A673 (cell line): ENCODE data around the gene CBR3. TPM values are rescaled to one million over a fixed set of nuclear protein-coding genes. Genes with fewer than 3 reads are reported as not detected.

Source experiments
- BruUV-seq: library from RNA; stranded (reverse); fragments of 400-500 nt; replicated peaks from 2 replicates; lab custom pipeline; 2021; lab: Mats Ljungman, UMichigan
- CTCF ChIA-PET: fragments of 300-600 bp; sonication (Branson Sonifier 250); formaldehyde crosslinking; loops from one replicate; lab custom pipeline; 2022; ENCODE audit warnings: antibody characterized with exemption; lab: Charles Lee
- POLR2A ChIA-PET: fragments of 300-600 bp; sonication (Branson Sonifier 250); formaldehyde crosslinking; loops from one replicate; lab custom pipeline; 2022; ENCODE audit warnings: antibody characterized with exemption; ENCODE audit not compliant: low non-redundant PET; lab: Charles Lee
- DNase-seq: peaks from one replicate; pipeline ENCODE4 v3.0.0-alpha.2; 2015; ENCODE audit warnings: low spot score
- H3K27ac ChIP-seq: fragments of 200-600 bp; sonication (generic); 2 replicates; pipeline ENCODE4 v1.5.1; 2016; ENCODE audit warnings: mixed run types, low read depth, mild to moderate bottlenecking, mixed read lengths, antibody characterized with exemption, low read length; ENCODE audit not compliant: poor library complexity, severe bottlenecking
- H3K27me3 ChIP-seq: fragments of 200-600 bp; sonication (generic); replicated peaks from 2 replicates; pipeline ENCODE4 v1.6.1; 2017; ENCODE audit warnings: mixed run types, low read depth, mild to moderate bottlenecking, mixed read lengths, antibody characterized with exemption, low read length; ENCODE audit not compliant: insufficient read depth, poor library complexity
- H3K36me3 ChIP-seq: fragments of 200-600 bp; sonication (generic); 2 replicates; pipeline ENCODE4 v1.6.1; 2016; ENCODE audit warnings: mixed run types, mild to moderate bottlenecking, mixed read lengths, antibody characterized with exemption, low read length; ENCODE audit not compliant: insufficient read depth, poor library complexity, severe bottlenecking
- H3K4me1 ChIP-seq: fragments of 200-600 bp; sonication (generic); 2 replicates; pipeline ENCODE4 v1.6.1; 2017; ENCODE audit warnings: mixed run types, mild to moderate bottlenecking, mixed read lengths, antibody characterized with exemption, low read length; ENCODE audit not compliant: insufficient read depth, poor library complexity, severe bottlenecking
- H3K4me3 ChIP-seq: fragments of 200-600 bp; sonication (generic); 2 replicates; pipeline ENCODE4 v1.5.1; 2016; ENCODE audit warnings: low read depth, mixed run types, mild to moderate bottlenecking, mixed read lengths, low read length; ENCODE audit not compliant: poor library complexity, severe bottlenecking
- H3K9me3 ChIP-seq: fragments of 200-600 bp; sonication (generic); 2 replicates; pipeline ENCODE4 v1.6.1; 2016; ENCODE audit warnings: mixed run types, low read depth, mild to moderate bottlenecking, mixed read lengths, antibody characterized with exemption, low read length; ENCODE audit not compliant: poor library complexity, severe bottlenecking
- CTCF ChIP-seq: fragments of 300-800, 200-600 bp; sonication (generic); conservative IDR thresholded peaks from 2 replicates; pipeline ENCODE4 v1.5.1; 2017; ENCODE audit warnings: low read depth, mild to moderate bottlenecking, antibody characterized with exemption, low read length, moderate library complexity, mixed read lengths
- EZH2 ChIP-seq: fragments of 200-600 bp; sonication (generic); IDR thresholded peaks from 2 replicates; pipeline ENCODE4 v1.6.1; 2017; ENCODE audit warnings: borderline replicate concordance, low read depth, mild to moderate bottlenecking, mixed read lengths, antibody characterized with exemption, low read length; ENCODE audit not compliant: poor library complexity, severe bottlenecking
- intact Hi-C: fragments of 100-400 bp; cut with micrococcal nuclease; formaldehyde crosslinking; loops from one replicate; pipeline ENCODE4 v1.10.0; 2022; ENCODE audit not compliant: unreplicated experiment
- total RNA-seq: library from RNA; stranded (reverse); gene quantifications from 2 replicates; pipeline ENCODE4 v1.2.3, GENCODE V29; 2021

The CBR3 gene
- total RNA-seq, 1 experiment from 2014 or later, result 12.3 TPM

DNA sequence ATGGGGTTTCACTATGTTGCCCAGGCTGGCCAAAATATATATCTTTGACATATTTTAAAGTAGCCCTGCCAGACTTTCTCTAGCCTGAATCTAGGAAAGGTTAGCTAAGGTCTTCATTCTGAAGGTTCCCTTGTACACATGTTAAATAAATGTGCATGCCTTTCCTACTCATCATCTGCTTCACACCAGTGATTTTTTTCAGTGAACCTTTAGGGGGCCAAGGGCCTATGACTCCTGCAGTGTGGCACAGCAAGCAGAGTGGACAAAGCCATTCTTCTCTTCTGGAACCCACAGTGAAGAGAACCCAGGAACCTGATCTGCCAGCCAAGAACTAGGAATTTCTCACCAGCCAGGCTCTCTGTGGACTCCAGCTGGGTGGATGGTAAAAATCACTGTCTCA lies 42.2 kb upstream of the CBR3 start:
- H3K27me3 ChIP-seq, result no peaks in the 10 kb centered on the region
- H3K36me3 ChIP-seq, result no peaks in the 10 kb centered on the region
- no peak overlapping the region for H3K4me3 ChIP-seq
- no TSS peak for BruUV-seq
- H3K9me3 ChIP-seq, result peaks cover 19% of the 10 kb centered on the region
- TF ChIP-seq CTCF (no peak), EZH2 (no peak)
- CTCF ChIA-PET, result no interaction called here
- H3K4me1 ChIP-seq, result peaks cover under 1% of the 10 kb centered on the region
- no peak for DNase-seq
- intact Hi-C loops, result no loop called here
- POLR2A ChIA-PET, result no interaction called here
- no peak overlapping the region for H3K27ac ChIP-seq

DNA sequence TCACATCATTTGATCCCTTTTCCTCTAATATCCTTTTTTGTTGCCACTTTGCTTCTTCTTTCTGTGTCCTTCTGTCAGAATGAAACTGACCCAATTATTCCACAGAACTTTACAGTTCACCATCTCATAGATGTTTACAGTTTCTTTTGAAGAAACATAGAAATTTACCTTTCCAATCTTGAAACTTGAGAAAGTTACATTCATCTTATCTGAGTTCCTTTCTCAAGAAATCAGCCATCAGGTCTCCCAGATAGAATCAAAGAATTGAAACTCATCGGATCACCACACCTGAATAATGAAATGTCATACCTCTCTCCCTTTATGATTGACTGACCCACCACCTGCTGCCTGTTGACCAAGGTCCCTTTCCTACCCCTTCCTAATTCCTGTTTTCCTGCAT lies 41.4 kb upstream of the CBR3 start:
- Histone ChIP-seq H3K4me1 (peaks cover 9% of the 10 kb centered on the region), H3K27me3 (no peaks in the 10 kb centered on the region), H3K4me3 (no peak overlapping the region), H3K9me3 (peaks cover 19% of the 10 kb centered on the region), H3K27ac (no peak overlapping the region), H3K36me3 (no peaks in the 10 kb centered on the region)
- no peak for TF ChIP-seq EZH2
- no peak for TF ChIP-seq CTCF
- POLR2A ChIA-PET, result no interaction called here
- CTCF ChIA-PET, result no interaction called here
- BruUV-seq, result no TSS peak
- intact Hi-C loops, result no loop called here
- DNase-seq, result no peak

DNA sequence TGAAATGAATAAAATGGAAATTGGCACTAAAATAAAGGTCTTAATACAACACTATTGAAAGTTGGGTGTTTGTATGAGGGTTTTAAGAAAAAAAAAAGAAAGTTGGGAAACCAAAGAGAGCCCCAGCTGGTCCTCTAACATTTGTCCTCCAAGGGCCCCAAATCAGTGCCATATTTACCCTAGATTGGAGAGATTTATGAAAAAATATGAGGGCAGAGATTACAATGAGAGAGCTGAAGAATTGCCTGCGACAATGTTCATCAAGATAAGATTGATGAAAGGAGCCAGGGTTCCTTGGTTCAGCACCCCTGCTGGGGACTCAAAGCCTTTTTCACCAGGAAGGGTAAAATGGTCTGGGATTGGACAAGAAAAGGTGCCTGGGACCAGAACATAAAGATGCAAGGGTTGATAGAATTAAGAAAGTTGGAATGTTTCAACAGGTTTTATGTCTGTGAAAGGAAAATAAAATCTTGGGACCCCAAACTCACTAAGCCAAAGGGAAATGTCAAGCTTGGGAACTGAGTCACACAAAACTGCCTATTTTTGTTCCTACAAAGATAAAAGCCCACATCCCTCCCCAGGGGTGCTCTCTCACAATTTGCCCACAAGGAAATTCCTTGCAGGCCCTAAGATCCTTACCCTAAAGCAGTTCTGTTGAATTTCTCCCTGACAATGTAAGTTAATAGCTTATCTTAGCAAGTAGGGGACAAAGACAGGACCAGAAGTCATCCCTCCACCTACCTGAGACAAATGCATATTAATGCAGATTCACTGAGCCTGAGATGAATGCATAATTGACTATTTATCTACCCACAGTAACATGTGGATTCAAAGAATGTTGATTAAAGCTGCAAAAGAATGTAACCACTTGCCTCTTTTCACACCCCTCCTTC lies 38.2 kb upstream of the CBR3 start:
- Histone ChIP-seq H3K36me3 (no peaks in the 10 kb centered on the region), H3K4me1 (peaks cover 30% of the 10 kb centered on the region), H3K27me3 (no peaks in the 10 kb centered on the region), H3K4me3 (no peak overlapping the region), H3K27ac (no peak overlapping the region), H3K9me3 (peaks cover 19% of the 10 kb centered on the region)
- ChIA-PET POLR2A (no interaction called here), CTCF (no interaction called here)
- no TSS peak for BruUV-seq
- no peak for DNase-seq
- TF ChIP-seq CTCF (no peak), EZH2 (no peak)
- intact Hi-C loops, result no loop called here
